Kidney (tissue), 11 donors: ENCODE measurements around the gene CTAG1B. TPM values are rescaled to one million over a fixed set of nuclear protein-coding genes. Genes with fewer than 3 reads are reported as not detected.
"Not testable (repeated sequence)": the region's sequence is repeated elsewhere in the genome, so short reads cannot be mapped to it uniquely, and the experiment has no call there.

ENCODE experiments used
- DNase-seq, 5 donors: peaks; one replicate each; pipeline ENCODE4 v3.0.0-alpha.2; 2013 to 2020
- FAIRE-seq: peaks from 2 replicates; lab custom pipeline; 2012; peaks lifted over from hg19 to GRCh38; lab: Jason Lieb, UNC
- H3K27ac ChIP-seq, 2 donors: one replicate each; pipeline ENCODE4 v1.7.0; 2013; ENCODE audit warnings: low read depth in 2 of 2, low read length in 2 of 2, inconsistent platforms in 1 of 2
- H3K27me3 ChIP-seq: one replicate; pipeline ENCODE4 v1.7.1; 2013; ENCODE audit warnings: low read length, inconsistent platforms; ENCODE audit not compliant: control insufficient read depth, insufficient read depth
- H3K36me3 ChIP-seq, 3 donors: one replicate each; pipeline versions ENCODE4 v1.7.0 to v1.7.1; 2013; ENCODE audit warnings: low read length in 3 of 3, control low read depth in 1 of 3, inconsistent platforms in 1 of 3; ENCODE audit not compliant: insufficient read depth in 3 of 3, control insufficient read depth in 2 of 3
- H3K4me1 ChIP-seq, 3 donors: one replicate each; pipeline versions ENCODE4 v1.7.0 to v1.7.1; 2013; ENCODE audit warnings: low read length in 3 of 3, inconsistent platforms in 1 of 3, low read depth in 1 of 3; ENCODE audit not compliant: control insufficient read depth in 2 of 3, insufficient read depth in 2 of 3
- H3K4me3 ChIP-seq, 3 donors: one replicate each; pipeline versions ENCODE4 v1.7.0 to v1.8.1; 2013; ENCODE audit warnings: low read length in 3 of 3, control low read depth in 1 of 3, inconsistent platforms in 1 of 3
- H3K9ac ChIP-seq, 3 donors: one replicate each; pipeline versions ENCODE4 v1.7.0 to v1.7.1; 2013; ENCODE audit warnings: low read length in 3 of 3, control low read depth in 1 of 3, inconsistent platforms in 1 of 3
- H3K9me3 ChIP-seq, 3 donors: one replicate each; pipeline versions ENCODE4 v1.7.0 to v1.7.1; 2013; ENCODE audit warnings: low read length in 3 of 3, control low read depth in 1 of 3, inconsistent platforms in 1 of 3; ENCODE audit not compliant: control insufficient read depth in 2 of 3, insufficient read depth in 1 of 3
- intact Hi-C: fragments of 100-400 bp; cut with DNase I; formaldehyde crosslinking; loops from one replicate; pipeline ENCODE4 v1.11.1; 2022
- polyA plus RNA-seq: library from polyadenylated mRNA; stranded (reverse); fragments of 350-450 nt; fragmentation: Illumina TruSeq; extraction: RNeasy Lipid Tissue Mini Kit (QIAGEN cat#74804); gene quantifications from one replicate; pipeline ENCODE4 v1.2.3, GENCODE V29; 2014; ENCODE audit warnings: low read depth, low replicate concordance; ENCODE audit not compliant: insufficient read depth
- total RNA-seq: library from RNA; stranded (reverse); fragmentation: NEBNext Ultra II Directional; extraction: Animal tissue kit (Norgen Biotek cat#: 25700); gene quantifications from one replicate; pipeline ENCODE4 v1.2.1, GENCODE V29; 2021
- donor health status: control.
- donor health status: control.
- donor health status: DM: yes; HTN: yes; CAD: no.
- donor health status: Normal renal cell carcinoma (clear cell type).

Gene CTAG1B
- total and polyA plus RNA-seq, 2 donors from 2014 or later, result not detected

GRCh38 chrX:154628960-154629359, 9.9 kb upstream of the CTAG1B start:
- H3K4me3 ChIP-seq, H3K4me1 ChIP-seq, H3K27me3 ChIP-seq, DNase-seq, H3K27ac ChIP-seq, H3K9me3 ChIP-seq, H3K36me3 ChIP-seq, intact Hi-C loops, FAIRE-seq, H3K9ac ChIP-seq: not testable (repeated sequence)

GRCh38 chrX:154620767-154621414, 1.8 kb upstream of the CTAG1B start:
- H3K4me3 ChIP-seq, H3K27ac ChIP-seq, H3K9ac ChIP-seq, H3K36me3 ChIP-seq, H3K27me3 ChIP-seq, H3K4me1 ChIP-seq, H3K9me3 ChIP-seq, DNase-seq, intact Hi-C loops: not testable (repeated sequence)
- peak; percentile 79 for FAIRE-seq

GRCh38 chrX:154613586-154613985, 5.5 kb downstream of the CTAG1B start:
- H3K9me3 ChIP-seq, H3K4me3 ChIP-seq, intact Hi-C loops, H3K27me3 ChIP-seq, H3K36me3 ChIP-seq, H3K4me1 ChIP-seq, DNase-seq, H3K9ac ChIP-seq, H3K27ac ChIP-seq: not testable (repeated sequence)
- FAIRE-seq, result peak; percentile 15

GRCh38 chrX:154611146-154611545, 7.9 kb downstream of the CTAG1B start:
- intact Hi-C loops, H3K36me3 ChIP-seq, H3K4me3 ChIP-seq, H3K27ac ChIP-seq, FAIRE-seq, H3K27me3 ChIP-seq, DNase-seq, H3K4me1 ChIP-seq, H3K9ac ChIP-seq, H3K9me3 ChIP-seq: not testable (repeated sequence)

- H3K4me1 ChIP-seq, H3K36me3 ChIP-seq, intact Hi-C loops, DNase-seq, H3K27ac ChIP-seq, H3K9ac ChIP-seq, H3K9me3 ChIP-seq, H3K27me3 ChIP-seq, H3K4me3 ChIP-seq, FAIRE-seq: not testable (repeated sequence)
These were observed 10.3 kb downstream of the CTAG1B start for GRCh38 chrX:154608823-154609222.

GRCh38 chrX:154607976-154608375, 11.1 kb downstream of the CTAG1B start:
- H3K36me3 ChIP-seq, H3K4me1 ChIP-seq, H3K9ac ChIP-seq, H3K27ac ChIP-seq, DNase-seq, intact Hi-C loops, FAIRE-seq, H3K9me3 ChIP-seq, H3K4me3 ChIP-seq, H3K27me3 ChIP-seq: not testable (repeated sequence)
